H1 (cell line): ENCODE results near the gene PROSER2.

ENCODE experiments used
- ASH2L ChIP-seq: fragments of 200-600, 300-600 bp; sonication (generic); IDR thresholded peaks from one replicate; pipeline ENCODE4 v1.7.1; 2017; ENCODE audit warnings: low read length
- ATF2 ChIP-seq: IDR thresholded peaks from 2 replicates; pipeline ENCODE4 v1.6.1; 2012; ENCODE audit warnings: low read length, inconsistent platforms
- CHD2 ChIP-seq: IDR thresholded peaks from 2 replicates; pipeline ENCODE4 v1.6.1; 2012; ENCODE audit warnings: low read length, improper control_type of control experiment
- CTCF ChIP-seq, 3 experiments: IDR thresholded peaks; 1 replicate in 2 of 3; 2 replicates in 1 of 3; pipeline versions ENCODE4 v1.5.1 to v1.6.1; 2011; ENCODE audit warnings: low read length in 3 of 3, mild to moderate bottlenecking in 3 of 3, inconsistent platforms in 2 of 3, low read depth in 1 of 3, moderate library complexity in 1 of 3; ENCODE audit not compliant: insufficient read depth in 1 of 3; ENCODE audit errors: control extremely low read depth in 1 of 3
- EP300 ChIP-seq, 2 experiments: IDR thresholded peaks; 1 replicate in 1 of 2; 2 replicates in 1 of 2; pipeline ENCODE4 v1.6.1; 2011 to 2012; ENCODE audit warnings: low read depth in 2 of 2, low read length in 2 of 2, mild to moderate bottlenecking in 2 of 2, borderline replicate concordance in 1 of 2, inconsistent platforms in 1 of 2, moderate library complexity in 1 of 2
- MAX ChIP-seq: IDR thresholded peaks from 2 replicates; pipeline ENCODE4 v1.6.1; 2012; ENCODE audit warnings: inconsistent platforms
- SP2 ChIP-seq: IDR thresholded peaks from 2 replicates; pipeline ENCODE4 v1.6.1; 2012; ENCODE audit warnings: mild to moderate bottlenecking, low read length, inconsistent platforms
- SP4 ChIP-seq: IDR thresholded peaks from 2 replicates; pipeline ENCODE4 v1.6.1; 2012; ENCODE audit warnings: low read length, inconsistent platforms
- USF2 ChIP-seq: IDR thresholded peaks from 2 replicates; pipeline ENCODE4 v1.6.1; 2011; ENCODE audit warnings: low read length, improper control_type of control experiment

- TF ChIP-seq EP300 (IDR thresholded peaks at IDR 0.05; ENCODE audit: borderline replicate concordance in 1 of 2, low read depth in 2 of 2, low read length in 2 of 2) (no peak), MAX (no peak), CTCF (IDR thresholded peaks at IDR 0.05; ENCODE audit: control extremely low read depth in 1 of 3, insufficient read depth in 1 of 3, low read depth in 1 of 3, low read length in 3 of 3) (no peak), USF2 (no peak), ASH2L (no peak), SP2 (no peak), SP4 (no peak), CHD2 (no peak), ATF2 (no peak)
Observed at GRCh38 chr10:11783558-11783865, 39.6 kb upstream of the PROSER2 start.
